ENCODE results near the gene HTN3. TPM values are rescaled to one million over a fixed set of nuclear protein-coding genes. Genes with fewer than 3 reads are reported as not detected.

The HTN3 gene
- polyA plus RNA-seq, 2 of the 4 experiments (the other 2 are of a cell fraction) = not detected

- WGBS (ENCODE audit: missing lambda C conversion rate) = 49% methylated on average over 5 of the region's 5 CpGs
- H3K4me3 ChIP-seq = no peak overlapping the region
- ATAC-seq (no peak), FAIRE-seq (no peak), DNase-seq (ENCODE audit: low read depth in 1 of 2, low spot score in 1 of 2) (no peak)
- no peaks in the 10 kb centered on the region for H3K9me3 ChIP-seq
- ChIA-PET POLR2A (no interaction called here), CTCF (no interaction called here)
- no peaks in the 10 kb centered on the region for H3K4me1 ChIP-seq
- no peak overlapping the region for H3K4me2 ChIP-seq
- no peak for TF ChIP-seq NR3C1 (IDR thresholded peaks at IDR 0.05)
- TF ChIP-seq NPAS2 (CRISPR knock-in tag; IDR thresholded peaks at IDR 0.05; ENCODE audit: borderline replicate concordance) = no peak
- TF ChIP-seq RCOR1 (IDR thresholded peaks at IDR 0.05; ENCODE audit: low read depth, low read length) = no peak
- TF ChIP-seq HDAC2 (IDR thresholded peaks at IDR 0.05) = no peak
- H3K27ac ChIP-seq = no peak overlapping the region
These were observed 33.5 kb upstream of the HTN3 start for GRCh38 chr4:69994782-69995181.

GRCh38 chr4:69995526-69996016 is 32.7 kb upstream of the HTN3 start, which contains the start of gene STATH:
Gene STATH (plus strand): TSS chr4:69995966. CDS start chr4:69998438, 2,472 bp downstream.
- no peak for TF ChIP-seq CEBPB (IDR thresholded peaks at IDR 0.05)
- TF ChIP-seq SREBF2 (IDR thresholded peaks at IDR 0.05) = no peak
- no peak for TF ChIP-seq TFCP2L1 (CRISPR knock-in tag; IDR thresholded peaks at IDR 0.05)
- TF ChIP-seq FOSB (CRISPR knock-in tag; IDR thresholded peaks at IDR 0.05) = no peak
- TF ChIP-seq ATOH8 (CRISPR knock-in tag; IDR thresholded peaks at IDR 0.05; ENCODE audit: low read depth) = no peak
- TF ChIP-seq SMC3 (IDR thresholded peaks at IDR 0.05) = no peak
- no peak for TF ChIP-seq USF2 (IDR thresholded peaks at IDR 0.05)
- no peak for TF ChIP-seq HDAC2 (IDR thresholded peaks at IDR 0.05)
- TF ChIP-seq ESRRA (IDR thresholded peaks at IDR 0.05; ENCODE audit: borderline replicate concordance, low read length) = no peak
- no peak within 1 kb of the TSS for H3K4me3 ChIP-seq
- H3K9me3 ChIP-seq = no peaks in the 10 kb centered on the region
- ChIA-PET POLR2A (no interaction called here), CTCF (no interaction called here)
- DNase-seq (ENCODE audit: low read depth in 1 of 2, low spot score in 1 of 2) (no peak), FAIRE-seq (no peak), ATAC-seq (no peak)
- no peaks in the 10 kb centered on the region for H3K4me1 ChIP-seq
- no peak within 1 kb of the TSS for H3K4me2 ChIP-seq
- no peak within 1 kb of the TSS for H3K27ac ChIP-seq
- 47% methylated on average over 3 of the region's 3 CpGs for WGBS (ENCODE audit: missing lambda C conversion rate)

- FAIRE-seq = no peak
- no peaks in the 10 kb centered on the region for H3K4me1 ChIP-seq
- CTCF ChIA-PET = no interaction called here
- H3K9me3 ChIP-seq = no peaks in the 10 kb centered on the region
- no peak for ATAC-seq
- no peak overlapping the region for H3K4me3 ChIP-seq
- TF ChIP-seq BCL3 (IDR thresholded peaks at IDR 0.05) (no peak), RAD21 (conservative IDR thresholded peaks at IDR 0.05 in 1 of 2, IDR thresholded peaks at IDR 0.05 in 1 of 2) (no peak)
- WGBS (ENCODE audit: missing lambda C conversion rate) = 67% methylated on average over 3 of the region's 3 CpGs
- no peak for DNase-seq (ENCODE audit: low read depth in 1 of 2, low spot score in 1 of 2)
- H3K27ac ChIP-seq = no peak overlapping the region
- POLR2A ChIA-PET = no interaction called here
- H3K4me2 ChIP-seq = no peak overlapping the region
These were observed 28.8 kb upstream of the HTN3 start for GRCh38 chr4:69999420-69999819.

GRCh38 chr4:70000711-70001110 is 27.5 kb upstream of the HTN3 start:
- Histone ChIP-seq H3K4me3 (no peak overlapping the region), H3K4me1 (no peaks in the 10 kb centered on the region), H3K27ac (no peak overlapping the region), H3K9me3 (no peaks in the 10 kb centered on the region), H3K4me2 (no peak overlapping the region)
- POLR2A ChIA-PET = no interaction called here
- ATAC-seq (no peak), FAIRE-seq (no peak), DNase-seq (ENCODE audit: low read depth in 1 of 2, low spot score in 1 of 2) (no peak)
- WGBS (ENCODE audit: missing lambda C conversion rate) = 29% methylated on average over 1 of the region's 1 CpG
- TF ChIP-seq HES2 (IDR thresholded peaks at IDR 0.05) = no peak
- TF ChIP-seq RCOR1 (IDR thresholded peaks at IDR 0.05; ENCODE audit: low read depth, low read length) = no peak
- no peak for TF ChIP-seq JUNB (IDR thresholded peaks at IDR 0.05)
- no peak for TF ChIP-seq CEBPB (IDR thresholded peaks at IDR 0.05)
- TF ChIP-seq FOXS1 (CRISPR knock-in tag; IDR thresholded peaks at IDR 0.05) = no peak
- TF ChIP-seq EHF (CRISPR knock-in tag; IDR thresholded peaks at IDR 0.05) = no peak
- TF ChIP-seq CHD4 (IDR thresholded peaks at IDR 0.05; ENCODE audit: borderline replicate concordance) = no peak
- TF ChIP-seq TP53 (CRISPR knock-in tag; IDR thresholded peaks at IDR 0.05) = no peak
- no peak for TF ChIP-seq HDAC2 (IDR thresholded peaks at IDR 0.05)
- TF ChIP-seq TFCP2L1 (CRISPR knock-in tag; IDR thresholded peaks at IDR 0.05) = no peak
- TF ChIP-seq SMC3 (IDR thresholded peaks at IDR 0.05) = no peak
- TF ChIP-seq HOXB13 (CRISPR knock-in tag; IDR thresholded peaks at IDR 0.05; ENCODE audit: low read depth) = no peak
- TF ChIP-seq ZSCAN20 (CRISPR knock-in tag; IDR thresholded peaks at IDR 0.05) = no peak
- CTCF ChIA-PET = no interaction called here
